HEK293 (cell line): ENCODE results near the gene CFI.

Source experiments
- FEZF1 ChIP-seq: fragments of 450-650 bp; formaldehyde crosslinking; IDR thresholded peaks from 2 replicates; pipeline ENCODE4 v1.5.1; 2016; ENCODE audit warnings: missing biosample characterization, missing genetic modification characterization
- MEIS1 ChIP-seq: sonication (generic); formaldehyde crosslinking; IDR thresholded peaks from 2 replicates; pipeline ENCODE4 v1.8.1; 2022; ENCODE audit warnings: missing genetic modification reagents, mild to moderate bottlenecking, borderline replicate concordance
- ZNF610 ChIP-seq: fragments of 450-650 bp; formaldehyde crosslinking; IDR thresholded peaks from 2 replicates; pipeline ENCODE4 v1.5.1; 2016; ENCODE audit warnings: missing biosample characterization, missing genetic modification characterization, borderline replicate concordance
- TF ChIP-seq, protein P1 (sequence below): fragments of 450-650 bp; formaldehyde crosslinking; IDR thresholded peaks from 2 replicates; pipeline ENCODE4 v1.5.1; 2017; ENCODE audit warnings: missing biosample characterization, missing genetic modification characterization
- TF ChIP-seq, protein P2 (sequence below): fragments of 450-650 bp; formaldehyde crosslinking; IDR thresholded peaks from 2 replicates; pipeline ENCODE4 v1.5.1; 2016; ENCODE audit warnings: missing biosample characterization, missing genetic modification characterization
- TF ChIP-seq, protein P3 (sequence below): fragments of 450-650 bp; formaldehyde crosslinking; IDR thresholded peaks from 2 replicates; pipeline ENCODE4 v1.5.1; 2016; ENCODE audit warnings: missing biosample characterization, missing genetic modification characterization
- TF ChIP-seq, protein P4 (sequence below): fragments of 450-650 bp; formaldehyde crosslinking; IDR thresholded peaks from 2 replicates; pipeline ENCODE4 v1.5.1; 2016; ENCODE audit warnings: missing biosample characterization, missing genetic modification characterization

DNA sequence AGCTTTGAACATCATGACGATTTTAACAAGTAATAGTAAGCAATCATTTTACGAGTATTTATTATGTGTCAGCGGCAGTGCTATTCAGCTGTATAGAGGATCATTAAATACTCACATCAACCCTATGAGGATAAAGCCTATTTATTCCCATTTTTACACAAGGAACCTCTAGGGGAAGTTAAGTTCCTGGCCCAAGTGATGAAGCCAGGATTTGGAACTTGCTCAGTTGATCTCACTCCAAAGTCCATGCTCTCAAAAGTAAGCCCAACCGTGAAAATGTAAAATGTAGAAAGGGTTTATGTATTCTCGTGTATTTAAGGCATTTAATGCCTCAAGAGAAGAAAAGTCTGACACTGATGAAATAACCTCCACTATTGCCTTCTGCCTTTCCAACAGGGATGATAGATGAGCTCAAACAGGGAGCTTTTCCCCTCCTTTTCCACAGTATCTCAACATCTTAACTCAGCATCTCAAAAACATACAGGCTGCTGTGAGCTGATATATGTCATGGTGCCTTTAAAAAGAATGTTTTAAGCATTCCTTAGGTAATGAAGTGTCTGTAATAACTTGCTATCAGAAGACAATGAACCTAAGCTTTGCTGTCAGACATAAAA lies 36.9 kb downstream of the CFI start:
- no peak for TF ChIP-seq FEZF1 (tag by site-specific recombination)
- TF ChIP-seq ZNF610 = no peak
- no peak for TF ChIP-seq MEIS1 (CRISPR knock-in tag)
- TF ChIP-seq, protein P1, sequence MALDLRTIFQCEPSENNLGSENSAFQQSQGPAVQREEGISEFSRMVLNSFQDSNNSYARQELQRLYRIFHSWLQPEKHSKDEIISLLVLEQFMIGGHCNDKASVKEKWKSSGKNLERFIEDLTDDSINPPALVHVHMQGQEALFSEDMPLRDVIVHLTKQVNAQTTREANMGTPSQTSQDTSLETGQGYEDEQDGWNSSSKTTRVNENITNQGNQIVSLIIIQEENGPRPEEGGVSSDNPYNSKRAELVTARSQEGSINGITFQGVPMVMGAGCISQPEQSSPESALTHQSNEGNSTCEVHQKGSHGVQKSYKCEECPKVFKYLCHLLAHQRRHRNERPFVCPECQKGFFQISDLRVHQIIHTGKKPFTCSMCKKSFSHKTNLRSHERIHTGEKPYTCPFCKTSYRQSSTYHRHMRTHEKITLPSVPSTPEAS (tag by site-specific recombination) = no peak
- TF ChIP-seq, protein P2, sequence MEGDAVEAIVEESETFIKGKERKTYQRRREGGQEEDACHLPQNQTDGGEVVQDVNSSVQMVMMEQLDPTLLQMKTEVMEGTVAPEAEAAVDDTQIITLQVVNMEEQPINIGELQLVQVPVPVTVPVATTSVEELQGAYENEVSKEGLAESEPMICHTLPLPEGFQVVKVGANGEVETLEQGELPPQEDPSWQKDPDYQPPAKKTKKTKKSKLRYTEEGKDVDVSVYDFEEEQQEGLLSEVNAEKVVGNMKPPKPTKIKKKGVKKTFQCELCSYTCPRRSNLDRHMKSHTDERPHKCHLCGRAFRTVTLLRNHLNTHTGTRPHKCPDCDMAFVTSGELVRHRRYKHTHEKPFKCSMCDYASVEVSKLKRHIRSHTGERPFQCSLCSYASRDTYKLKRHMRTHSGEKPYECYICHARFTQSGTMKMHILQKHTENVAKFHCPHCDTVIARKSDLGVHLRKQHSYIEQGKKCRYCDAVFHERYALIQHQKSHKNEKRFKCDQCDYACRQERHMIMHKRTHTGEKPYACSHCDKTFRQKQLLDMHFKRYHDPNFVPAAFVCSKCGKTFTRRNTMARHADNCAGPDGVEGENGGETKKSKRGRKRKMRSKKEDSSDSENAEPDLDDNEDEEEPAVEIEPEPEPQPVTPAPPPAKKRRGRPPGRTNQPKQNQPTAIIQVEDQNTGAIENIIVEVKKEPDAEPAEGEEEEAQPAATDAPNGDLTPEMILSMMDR (tag by site-specific recombination) = no peak
- TF ChIP-seq, protein P3, sequence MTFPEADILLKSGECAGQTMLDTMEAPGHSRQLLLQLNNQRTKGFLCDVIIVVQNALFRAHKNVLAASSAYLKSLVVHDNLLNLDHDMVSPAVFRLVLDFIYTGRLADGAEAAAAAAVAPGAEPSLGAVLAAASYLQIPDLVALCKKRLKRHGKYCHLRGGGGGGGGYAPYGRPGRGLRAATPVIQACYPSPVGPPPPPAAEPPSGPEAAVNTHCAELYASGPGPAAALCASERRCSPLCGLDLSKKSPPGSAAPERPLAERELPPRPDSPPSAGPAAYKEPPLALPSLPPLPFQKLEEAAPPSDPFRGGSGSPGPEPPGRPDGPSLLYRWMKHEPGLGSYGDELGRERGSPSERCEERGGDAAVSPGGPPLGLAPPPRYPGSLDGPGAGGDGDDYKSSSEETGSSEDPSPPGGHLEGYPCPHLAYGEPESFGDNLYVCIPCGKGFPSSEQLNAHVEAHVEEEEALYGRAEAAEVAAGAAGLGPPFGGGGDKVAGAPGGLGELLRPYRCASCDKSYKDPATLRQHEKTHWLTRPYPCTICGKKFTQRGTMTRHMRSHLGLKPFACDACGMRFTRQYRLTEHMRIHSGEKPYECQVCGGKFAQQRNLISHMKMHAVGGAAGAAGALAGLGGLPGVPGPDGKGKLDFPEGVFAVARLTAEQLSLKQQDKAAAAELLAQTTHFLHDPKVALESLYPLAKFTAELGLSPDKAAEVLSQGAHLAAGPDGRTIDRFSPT = no peak
- TF ChIP-seq, protein P4, sequence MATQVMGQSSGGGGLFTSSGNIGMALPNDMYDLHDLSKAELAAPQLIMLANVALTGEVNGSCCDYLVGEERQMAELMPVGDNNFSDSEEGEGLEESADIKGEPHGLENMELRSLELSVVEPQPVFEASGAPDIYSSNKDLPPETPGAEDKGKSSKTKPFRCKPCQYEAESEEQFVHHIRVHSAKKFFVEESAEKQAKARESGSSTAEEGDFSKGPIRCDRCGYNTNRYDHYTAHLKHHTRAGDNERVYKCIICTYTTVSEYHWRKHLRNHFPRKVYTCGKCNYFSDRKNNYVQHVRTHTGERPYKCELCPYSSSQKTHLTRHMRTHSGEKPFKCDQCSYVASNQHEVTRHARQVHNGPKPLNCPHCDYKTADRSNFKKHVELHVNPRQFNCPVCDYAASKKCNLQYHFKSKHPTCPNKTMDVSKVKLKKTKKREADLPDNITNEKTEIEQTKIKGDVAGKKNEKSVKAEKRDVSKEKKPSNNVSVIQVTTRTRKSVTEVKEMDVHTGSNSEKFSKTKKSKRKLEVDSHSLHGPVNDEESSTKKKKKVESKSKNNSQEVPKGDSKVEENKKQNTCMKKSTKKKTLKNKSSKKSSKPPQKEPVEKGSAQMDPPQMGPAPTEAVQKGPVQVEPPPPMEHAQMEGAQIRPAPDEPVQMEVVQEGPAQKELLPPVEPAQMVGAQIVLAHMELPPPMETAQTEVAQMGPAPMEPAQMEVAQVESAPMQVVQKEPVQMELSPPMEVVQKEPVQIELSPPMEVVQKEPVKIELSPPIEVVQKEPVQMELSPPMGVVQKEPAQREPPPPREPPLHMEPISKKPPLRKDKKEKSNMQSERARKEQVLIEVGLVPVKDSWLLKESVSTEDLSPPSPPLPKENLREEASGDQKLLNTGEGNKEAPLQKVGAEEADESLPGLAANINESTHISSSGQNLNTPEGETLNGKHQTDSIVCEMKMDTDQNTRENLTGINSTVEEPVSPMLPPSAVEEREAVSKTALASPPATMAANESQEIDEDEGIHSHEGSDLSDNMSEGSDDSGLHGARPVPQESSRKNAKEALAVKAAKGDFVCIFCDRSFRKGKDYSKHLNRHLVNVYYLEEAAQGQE (tag by site-specific recombination) = no peak
